AG20443 (cell line): Measurements from ENCODE around the gene SPAG8.

Experiments
- DNase-seq: peaks from one replicate; pipeline ENCODE4 v3.0.0; 2012; ENCODE audit warnings: low spot score, mixed read lengths

The SPAG8 gene

DNA sequence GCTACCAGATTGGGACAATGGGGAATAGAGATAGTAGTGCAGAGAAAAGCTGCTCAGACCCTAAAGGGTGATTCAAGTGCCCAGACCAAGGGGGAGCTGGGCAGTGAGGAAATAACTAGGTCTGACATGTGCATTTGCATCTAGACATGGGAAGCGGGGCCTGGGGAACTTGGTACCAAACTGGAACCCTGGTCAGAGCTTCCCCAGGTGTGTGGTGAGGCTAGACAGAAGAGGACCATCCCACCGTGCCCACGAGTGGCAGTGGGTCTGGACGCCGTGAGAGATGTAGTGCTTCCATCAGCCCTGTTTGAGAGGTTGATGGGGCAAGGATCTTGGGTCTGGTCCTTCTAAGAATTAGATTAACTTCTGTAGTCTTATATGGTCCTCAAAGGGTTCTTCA is 24.5 kb upstream of the SPAG8 start:
- no peak for DNase-seq

DNA sequence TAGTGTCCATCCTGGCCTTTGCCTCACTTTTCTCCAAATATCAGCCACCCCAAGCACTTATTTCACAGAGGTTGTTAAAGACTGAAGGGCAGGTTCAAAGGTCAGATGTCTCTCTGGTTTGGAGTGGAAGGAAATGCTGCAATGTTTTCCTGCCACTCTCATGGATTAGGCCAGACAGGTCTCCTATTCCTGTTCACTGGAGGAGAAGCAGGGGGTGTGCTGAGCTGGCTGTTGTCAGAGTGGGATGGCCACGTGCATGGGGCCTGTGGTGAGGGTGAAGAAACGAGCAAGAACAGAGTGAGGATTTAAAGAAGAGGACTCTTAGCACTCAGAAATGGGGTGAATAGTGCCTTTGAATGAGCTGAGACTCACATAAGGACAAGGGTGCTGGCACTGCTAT is 23.7 kb upstream of the SPAG8 start:
- DNase-seq, result no peak

DNA sequence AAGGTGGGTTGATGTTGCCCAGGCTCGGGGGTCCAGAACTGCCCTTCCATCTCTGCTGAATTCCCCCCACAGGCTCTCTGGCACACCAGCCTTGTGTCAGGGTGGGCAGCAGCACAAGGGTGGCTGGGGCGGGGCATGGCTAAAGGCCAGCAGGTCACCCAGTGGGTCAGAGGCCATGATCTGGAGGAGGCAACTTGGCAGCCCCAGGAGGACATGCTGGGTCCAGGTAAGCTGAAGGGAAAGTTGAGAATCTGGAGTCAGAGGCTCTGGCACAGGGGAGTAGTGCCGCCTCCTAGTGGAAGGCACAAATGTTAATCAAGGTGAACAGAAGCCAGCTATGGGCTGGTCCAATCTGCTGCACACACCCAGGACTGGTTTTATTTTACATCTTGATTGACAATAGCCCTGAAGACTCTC is 23.2 kb upstream of the SPAG8 start:
- no peak for DNase-seq

DNA sequence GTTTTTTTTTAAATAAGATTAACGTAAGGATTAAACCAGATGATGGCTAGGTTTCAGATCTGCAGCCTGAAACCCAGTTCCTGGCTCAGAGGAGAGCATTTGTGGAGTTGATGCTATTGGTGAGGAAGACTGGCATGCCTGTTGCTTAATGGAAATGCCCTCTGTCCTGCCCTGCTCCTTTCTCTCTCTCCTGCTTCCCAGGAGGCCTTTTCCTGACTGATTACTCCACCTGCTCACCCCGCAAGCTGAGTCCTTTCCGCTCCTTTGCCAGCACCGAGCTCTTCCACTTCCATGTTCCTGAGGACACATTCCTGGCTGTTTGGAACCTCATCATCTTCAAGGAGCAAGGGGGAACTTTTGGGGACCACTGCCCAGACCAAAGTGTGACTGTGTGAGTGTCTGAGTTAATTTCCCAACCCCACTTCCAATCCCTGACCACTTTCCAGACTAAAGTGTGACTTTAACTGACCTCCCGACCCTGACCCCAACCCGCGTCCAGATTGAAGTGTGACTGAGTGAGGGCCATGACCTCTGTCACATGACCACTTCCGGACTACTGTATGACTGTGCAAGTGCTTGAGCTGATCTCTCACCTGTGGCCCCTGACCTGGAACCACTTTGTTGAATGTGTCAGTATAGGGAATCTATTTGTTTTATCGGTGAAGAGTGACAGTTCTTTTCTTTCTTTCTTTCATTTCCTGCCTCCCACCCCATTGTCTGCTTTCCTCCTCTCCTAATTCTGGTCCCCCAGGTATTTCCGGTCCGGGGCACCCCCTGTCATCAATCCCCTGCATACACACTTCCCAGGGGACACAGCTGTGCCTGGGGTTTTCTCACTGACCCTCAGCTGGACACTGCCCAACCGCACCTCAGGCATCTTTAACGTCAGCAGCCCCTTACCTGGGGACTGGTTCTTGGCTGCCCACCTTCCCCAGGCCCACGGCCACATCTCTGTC is 22.5 kb upstream of the SPAG8 start:
- no peak for DNase-seq

DNA sequence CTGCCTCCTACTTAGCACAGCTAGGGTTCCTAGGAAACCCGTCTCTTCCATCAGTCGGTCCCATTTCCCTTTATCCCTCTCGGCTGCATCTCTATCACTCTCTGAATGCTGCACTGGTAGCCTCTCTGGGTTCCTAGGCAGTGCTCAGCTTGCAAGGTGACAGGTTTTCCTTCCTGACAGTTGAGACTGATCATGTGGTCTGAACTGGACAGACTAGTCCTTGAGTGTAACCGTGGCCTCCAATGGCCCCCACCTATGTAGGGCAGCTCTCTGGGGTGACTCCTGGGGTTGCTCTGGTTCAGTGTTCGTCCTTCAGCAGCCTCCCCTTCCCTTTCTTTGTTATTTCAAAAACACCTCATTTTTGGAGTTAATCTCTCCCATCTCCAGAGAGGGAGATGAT is 20.8 kb upstream of the SPAG8 start:
- no peak for DNase-seq

DNA sequence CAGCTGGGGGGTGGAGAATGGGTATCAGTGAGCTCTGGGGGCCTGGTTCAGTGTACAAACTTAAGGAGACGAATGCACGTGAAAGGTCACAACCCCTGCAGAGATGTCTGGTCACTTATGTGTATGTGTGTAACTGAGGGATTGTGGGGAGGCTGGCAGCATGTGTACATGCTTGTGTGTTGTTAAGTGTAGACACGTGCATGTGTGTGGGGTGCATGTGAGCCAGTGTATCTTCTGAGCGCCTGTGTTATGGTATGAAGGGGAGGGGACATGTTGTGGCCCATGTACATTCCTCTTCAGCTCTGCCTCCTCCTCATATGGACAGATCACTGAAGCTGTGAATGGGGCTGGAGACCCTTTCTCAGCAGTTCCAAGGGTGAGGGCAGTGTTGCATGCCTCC is 19.0 kb upstream of the SPAG8 start:
- DNase-seq, result no peak

DNA sequence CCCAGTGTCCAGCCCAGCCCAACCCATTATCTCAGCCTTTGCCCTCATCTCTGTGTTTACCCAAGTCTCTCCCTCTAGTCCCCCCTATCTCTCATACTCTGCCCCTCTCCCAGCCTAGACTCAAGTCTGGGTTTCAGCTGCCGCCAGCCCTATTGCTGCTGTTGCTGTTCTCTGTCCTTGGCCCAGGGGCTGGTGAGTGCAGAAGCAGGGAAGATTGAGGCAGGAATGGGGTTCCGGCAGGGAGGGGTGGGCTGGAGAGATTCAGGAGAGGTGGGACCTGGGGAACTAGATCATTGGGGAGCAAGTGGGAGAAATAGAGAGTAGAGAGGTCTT is 17.7 kb upstream of the SPAG8 start:
- no peak for DNase-seq

DNA sequence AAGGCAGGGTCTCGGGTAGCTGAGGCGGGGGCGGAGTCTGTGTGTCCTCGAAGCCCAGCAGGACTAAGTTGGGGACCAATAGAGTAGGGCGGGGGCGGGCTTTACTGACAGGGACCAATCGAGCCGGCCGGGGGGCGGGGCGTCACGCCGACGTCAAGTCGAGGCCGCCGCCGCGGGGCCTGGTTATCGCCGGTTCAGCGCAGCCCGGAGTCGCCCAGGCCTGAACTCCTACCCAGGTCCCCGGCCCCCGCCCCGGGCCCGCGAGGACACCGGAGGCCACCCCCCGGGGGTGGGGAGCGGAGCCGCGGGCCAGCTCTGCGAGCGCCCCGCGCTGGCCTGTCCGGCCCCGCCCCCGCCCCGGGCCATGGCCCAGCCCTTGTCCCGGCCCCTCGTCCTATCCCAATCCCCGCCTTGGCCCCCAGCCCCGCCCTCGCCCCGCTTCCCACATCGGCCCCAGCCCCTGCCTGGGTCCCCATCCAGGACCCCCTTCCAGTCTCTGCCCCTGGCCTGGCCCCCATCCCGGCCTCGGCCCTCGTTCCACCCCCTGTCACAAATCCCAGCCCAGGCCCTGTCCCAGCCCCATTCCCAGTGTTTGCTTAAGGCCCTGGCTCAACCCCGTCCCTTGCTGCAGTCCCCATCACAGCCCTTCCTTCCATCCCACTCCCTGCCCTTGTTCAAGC is 17.2 kb upstream of the SPAG8 start, which contains the start of gene TMEM8B:
Gene TMEM8B (plus strand): TSS at position 145 of the 680 bp plus-strand sequence. CDS start 220 bp downstream, at position 365.
- peak; percentile 96 for DNase-seq

DNA sequence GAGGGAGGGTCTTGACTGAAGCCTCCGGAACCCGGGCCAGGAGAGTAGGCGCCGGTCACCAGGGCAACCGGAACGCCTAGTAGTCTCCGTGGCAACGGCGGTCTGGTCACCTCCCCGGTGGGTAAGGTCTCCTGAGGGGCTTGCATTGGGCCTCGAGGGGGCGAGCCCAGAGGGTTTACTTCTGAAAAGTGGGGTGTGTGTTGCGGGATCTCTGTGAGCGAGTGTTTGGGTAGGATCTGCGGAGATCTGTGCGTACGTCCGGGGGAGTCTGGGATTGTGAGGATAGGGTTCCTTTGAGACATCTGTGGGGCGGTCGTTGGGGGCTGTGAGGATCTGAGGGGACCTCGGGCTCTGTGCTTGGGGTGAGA is 16.6 kb upstream of the SPAG8 start, which contains the start of gene FAM221B:
Gene FAM221B (minus strand): TSS at position 17 of the 368 bp plus-strand sequence. CDS start 2,571 bp downstream, outside the sequence.
- DNase-seq, result no peak

DNA sequence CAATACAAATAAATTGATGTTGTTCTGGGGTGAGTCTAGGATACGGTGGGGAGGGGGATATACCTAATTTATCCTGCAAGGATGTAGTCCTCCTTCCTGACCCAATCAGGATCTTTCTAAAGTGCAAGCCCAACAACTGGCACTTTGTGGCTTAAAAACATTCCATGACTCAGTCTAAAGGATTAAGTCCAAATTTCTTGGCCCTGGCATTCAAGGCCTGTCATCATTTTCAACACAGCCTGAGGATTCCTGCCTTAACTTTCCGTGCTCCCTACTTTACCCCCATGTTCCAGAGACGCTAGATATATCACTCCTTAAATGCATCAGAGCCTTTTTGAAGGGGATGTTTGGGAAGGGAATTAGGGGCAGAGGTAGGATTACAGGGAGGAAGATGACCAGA is 15.4 kb upstream of the SPAG8 start:
- peak; percentile 65 for DNase-seq

DNA sequence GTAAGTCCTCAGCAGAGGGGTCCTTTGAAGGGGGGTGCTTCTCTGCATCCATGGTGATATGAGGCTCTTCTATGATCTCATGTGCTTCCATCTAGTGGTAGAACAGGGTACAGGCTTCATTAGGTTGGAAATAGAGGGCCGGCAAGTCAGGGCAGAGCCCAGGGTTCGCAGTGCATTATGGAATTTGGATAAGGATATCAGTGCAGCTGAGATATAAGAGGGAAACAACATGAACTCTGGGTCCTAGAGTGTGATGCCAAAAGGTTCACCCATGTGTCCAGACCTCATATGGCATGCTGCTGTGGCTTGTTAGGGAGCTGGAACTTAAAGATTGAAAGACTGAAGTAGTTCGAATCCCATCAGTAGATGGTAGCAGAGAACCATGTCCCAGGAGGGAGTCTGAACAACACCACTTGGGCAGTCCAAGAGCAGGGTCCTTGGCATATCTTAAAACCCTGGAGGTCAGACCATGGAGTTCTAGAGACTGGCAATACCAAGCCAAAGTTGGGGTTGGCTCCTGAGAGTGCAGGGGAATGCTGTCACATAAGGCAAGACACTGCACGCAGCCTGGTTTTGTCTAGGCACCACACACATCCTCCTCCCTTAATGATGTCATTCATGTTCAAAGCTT is 14.1 kb upstream of the SPAG8 start:
- DNase-seq, result peak; percentile 61

DNA sequence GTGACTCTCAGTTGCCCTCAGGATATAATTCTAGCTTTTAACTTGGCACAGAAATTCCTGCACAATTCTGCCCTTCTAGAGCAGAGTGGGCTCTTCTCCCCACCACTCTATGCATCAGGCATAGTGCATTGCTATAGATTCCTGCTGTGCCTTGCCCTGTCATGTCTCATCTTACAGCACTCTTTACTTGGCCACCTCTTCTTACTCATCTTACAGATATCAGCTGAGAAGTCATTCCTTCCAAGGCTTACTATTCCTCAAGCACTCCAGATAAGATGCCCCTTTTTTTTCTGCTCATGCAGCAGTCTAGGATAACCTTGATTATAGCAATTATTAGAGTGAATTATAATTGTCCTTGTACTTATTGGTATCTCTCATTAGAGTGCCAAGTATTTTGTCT is 10.9 kb upstream of the SPAG8 start:
- no peak for DNase-seq

DNA sequence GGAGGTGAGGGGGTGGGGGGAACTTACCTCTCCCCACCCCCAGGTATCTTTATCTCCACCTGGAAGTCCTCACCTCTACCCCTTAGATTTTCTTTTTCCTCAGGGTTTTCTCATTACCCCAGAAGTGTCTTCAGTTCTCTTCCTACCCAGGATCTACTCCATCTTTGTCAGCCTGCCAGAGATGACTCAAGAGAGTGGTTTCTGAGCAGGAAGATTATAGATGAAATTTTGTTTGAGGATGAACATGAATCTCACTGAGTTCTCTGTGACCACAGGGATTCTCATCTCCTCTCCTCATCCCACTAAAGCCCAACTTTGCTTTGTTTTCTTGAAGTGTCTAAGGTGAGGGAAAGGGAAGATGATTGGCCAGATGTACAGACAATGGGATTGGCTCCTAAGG is 8.0 kb upstream of the SPAG8 start:
- DNase-seq, result peak; percentile 68

DNA sequence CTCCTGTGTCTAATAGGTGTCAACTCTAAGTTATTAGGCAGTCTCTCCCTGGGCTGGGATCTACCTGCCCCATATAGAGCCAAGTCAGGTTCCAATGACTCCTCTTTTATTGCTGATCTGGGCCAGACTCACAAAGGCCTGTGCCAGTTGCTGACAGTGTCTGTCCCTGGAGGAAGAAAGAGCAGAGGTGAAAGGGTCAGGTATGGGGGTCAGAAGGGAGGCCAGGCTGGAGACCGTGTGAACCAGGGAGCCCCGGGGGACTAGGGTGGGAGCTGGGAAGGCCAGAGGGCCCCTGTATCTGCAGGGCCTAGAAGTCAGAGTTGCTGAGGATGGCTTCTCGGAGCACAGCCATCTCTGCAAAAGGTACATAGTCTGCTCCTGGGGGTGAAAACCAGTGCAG is 6.3 kb upstream of the SPAG8 start:
- DNase-seq, result no peak

DNA sequence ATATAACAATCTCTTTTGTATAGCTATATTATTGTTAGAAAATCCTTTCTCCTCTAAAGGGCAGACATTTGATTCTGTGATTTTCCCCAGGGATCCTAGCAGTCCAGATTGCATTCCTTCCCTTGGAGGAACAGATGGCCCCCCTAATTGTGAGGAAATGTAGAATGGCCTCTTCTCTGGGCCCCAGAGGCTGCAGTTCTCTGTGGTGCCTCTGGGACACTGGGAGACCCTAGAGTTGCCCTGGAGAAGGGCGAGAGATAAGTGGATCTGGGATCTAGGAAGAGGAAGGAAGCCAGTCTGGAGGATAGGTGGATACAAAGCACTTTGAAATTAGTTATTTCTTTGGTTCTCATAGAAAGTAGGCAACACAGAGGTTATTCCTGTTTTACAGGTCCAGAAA is 4.6 kb upstream of the SPAG8 start:
- no peak for DNase-seq

DNA sequence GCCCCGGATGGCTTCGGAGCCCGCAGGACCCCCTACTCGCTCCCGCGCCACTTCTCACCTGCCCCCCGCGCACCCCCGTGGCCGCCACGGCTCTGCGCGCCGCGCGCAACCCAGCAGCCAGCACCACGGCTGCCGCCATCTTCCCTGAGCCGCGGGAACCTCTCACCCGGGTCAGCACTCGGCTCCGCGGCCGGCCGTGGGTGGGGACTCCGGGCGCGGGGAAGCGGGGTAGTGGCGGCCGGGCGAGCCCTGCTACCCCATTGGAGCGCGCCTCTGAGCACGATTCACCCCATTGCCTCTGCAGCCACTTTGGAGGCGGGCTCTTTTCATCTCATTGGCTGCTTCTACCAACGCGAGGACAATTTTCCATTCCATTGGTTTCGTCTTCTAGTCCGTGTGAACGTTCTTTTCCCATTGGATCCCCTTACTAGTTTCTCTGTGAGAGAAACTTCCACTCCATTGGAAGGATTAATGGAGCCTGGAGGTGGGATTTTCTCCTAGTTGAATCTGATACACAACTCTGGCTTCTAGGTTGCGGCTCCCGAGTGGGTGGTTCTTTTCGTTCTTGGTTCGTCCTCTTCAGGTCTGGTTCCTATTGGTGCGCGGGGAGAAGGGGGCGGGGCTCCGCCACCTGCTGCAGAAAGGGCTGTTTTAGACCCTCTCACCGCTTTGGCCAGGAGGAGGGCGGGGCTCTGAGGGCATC is 2.9 kb upstream of the SPAG8 start, which contains the start of gene HINT2:
Gene HINT2 (minus strand): TSS at position 202 of the 703 bp plus-strand sequence. CDS start 63 bp downstream, at position 139.
- peak; percentile 96 for DNase-seq

DNA sequence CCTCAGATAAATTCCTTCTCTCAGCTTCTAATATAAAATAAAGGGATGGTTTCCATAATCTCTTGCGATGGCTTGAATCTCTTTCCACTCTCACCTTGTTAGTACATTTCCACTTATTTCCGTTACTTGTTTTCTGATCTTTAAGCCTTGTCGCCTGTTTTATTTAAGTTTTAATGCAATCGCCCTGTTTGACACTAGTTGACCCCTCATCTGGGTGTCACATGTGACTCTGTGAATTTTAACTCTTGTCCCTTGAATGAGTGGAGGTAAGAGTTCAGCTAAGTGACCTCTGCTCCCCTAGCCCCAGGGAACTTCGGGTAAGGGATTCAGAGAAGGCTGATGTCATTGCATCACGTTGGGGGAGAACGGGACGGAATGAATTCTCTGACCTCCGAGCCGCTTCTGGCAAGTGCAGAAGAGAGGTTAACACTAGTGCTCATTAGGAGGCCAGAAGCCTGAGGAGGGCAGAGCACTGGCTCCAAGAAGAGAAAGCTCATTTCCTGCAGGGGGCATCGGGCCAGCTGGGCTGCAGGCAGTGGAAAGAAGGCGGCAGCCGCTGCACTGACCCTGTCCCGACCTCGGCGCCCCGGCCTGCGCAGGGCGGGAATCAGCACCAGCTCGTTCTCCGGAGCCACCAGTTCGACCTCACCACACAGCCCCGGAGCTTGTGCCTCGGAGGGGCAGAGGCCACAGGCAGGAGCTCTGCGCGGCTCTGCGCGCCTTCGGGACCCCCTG is 2.2 kb upstream of the SPAG8 start:
- peak; percentile 73 for DNase-seq

DNA sequence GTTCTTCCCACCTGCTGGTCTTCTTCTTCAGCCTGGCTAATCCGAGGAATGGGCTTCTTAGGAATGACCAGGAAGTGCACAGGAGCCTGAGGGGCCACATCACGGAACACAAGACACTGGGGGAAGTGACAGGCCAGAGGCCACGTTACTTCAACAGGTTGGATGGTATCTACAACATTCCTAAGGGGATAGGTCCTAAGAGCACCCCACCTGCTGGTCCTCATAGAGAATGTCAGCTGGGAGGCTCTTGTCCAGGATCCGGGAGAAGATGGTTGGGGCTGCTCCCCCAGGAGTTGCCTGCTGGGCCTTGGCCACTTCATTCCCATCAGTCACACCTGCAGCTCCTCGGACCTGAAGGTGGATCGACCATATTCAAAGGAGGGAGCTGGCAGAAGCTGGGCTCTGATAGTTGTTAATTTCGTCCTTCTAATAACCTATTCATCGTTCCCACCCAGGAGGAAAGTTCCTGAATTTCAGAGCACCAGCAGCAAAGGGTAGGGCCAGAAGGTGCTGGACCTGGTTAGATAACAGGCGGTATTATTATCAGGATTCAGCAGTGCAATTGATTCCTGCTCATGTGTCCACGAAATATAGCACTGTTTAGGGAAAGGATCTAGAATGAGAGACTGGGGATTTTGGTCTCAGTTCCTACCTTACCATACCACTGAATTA is 1.5 kb upstream of the SPAG8 start:
- DNase-seq, result no peak

DNA sequence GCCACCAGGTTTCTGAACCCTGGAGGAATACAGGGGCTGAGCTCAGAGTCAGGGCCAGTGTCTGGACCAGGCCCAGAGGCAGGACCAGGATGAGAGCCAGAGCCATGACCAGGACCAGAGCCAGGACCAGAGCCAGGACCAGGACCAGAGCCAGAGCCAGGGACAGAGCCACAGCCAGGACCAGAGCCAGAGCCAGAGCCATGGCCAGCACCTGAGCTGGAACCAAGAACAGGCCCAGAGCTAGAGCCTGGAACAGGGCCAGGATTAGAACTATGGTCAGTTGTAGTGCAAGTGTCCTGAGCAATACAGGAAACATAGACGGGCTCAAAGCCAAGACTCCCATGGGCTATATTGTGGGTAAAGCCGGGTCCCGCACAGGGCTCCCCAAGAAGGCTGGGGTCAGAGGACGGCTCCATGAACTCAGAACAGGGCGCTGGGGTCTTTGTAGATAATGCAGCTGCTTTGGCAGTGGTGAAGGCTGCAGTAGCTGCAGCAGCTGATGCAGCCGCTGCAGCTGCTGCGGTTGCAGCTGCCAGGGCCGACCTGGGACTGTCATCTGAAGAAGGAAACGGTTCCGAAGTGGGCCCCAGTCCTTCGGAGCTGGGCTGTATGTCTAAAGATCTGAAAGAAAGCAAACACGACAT is 559 bp downstream of the SPAG8 start:
- DNase-seq, result peak; percentile 23

DNA sequence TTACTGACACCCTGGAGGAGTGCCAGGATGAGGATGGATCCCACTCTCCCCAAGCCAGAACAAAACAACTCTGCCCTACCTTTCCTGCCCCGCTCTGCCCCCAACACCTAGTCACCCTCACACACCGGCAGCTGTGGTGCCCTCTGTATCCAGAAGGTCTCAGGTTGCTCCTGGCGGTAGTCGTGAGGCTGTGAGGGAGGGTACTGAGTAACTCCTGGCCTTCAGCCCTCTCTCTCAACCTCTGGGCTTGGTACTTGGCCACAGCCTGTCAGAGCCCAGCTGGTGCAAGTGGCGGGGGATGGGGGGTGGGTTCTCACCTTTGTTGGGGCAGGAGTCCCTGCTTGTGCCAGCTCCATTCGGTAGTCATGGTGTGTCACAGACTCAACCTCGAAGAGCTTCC is 1.9 kb downstream of the SPAG8 start:
- no peak for DNase-seq
